HL-60 (cell line): ENCODE data around the gene MRM1.
A peak's percentile ranks its signal among the peaks of the same experiment; 100 is the strongest.

ENCODE experiments used
- DNase-seq, 2 experiments: peaks; one replicate each; pipeline ENCODE4 v3.0.0-alpha.2; 2010 to 2020; ENCODE audit warnings: low read depth in 1 of 2, low spot score in 1 of 2
- H3K27ac ChIP-seq: fragments of 250-450 bp; sonication (Bioruptor Pico); replicated peaks from 2 replicates; pipeline ENCODE4 v1.5.1; 2020; ENCODE audit warnings: mild to moderate bottlenecking, moderate library complexity
- H3K27me3 ChIP-seq: fragments of 250-450 bp; sonication (Bioruptor Pico); 2 replicates; pipeline ENCODE4 v1.5.1; 2021; ENCODE audit warnings: mild to moderate bottlenecking, moderate library complexity; ENCODE audit not compliant: insufficient read depth, poor library complexity, severe bottlenecking
- H3K4me3 ChIP-seq: replicated peaks from 2 replicates; pipeline ENCODE4 v1.5.1; 2011; ENCODE audit warnings: mild to moderate bottlenecking, control low read depth, low read length; ENCODE audit not compliant: insufficient read depth
- CTCF ChIP-seq: IDR thresholded peaks from one replicate; pipeline ENCODE4 v1.5.1; 2011; ENCODE audit warnings: low read length, control low read depth, inconsistent platforms; ENCODE audit not compliant: insufficient read depth
- GABPA ChIP-seq: IDR thresholded peaks from 2 replicates; pipeline ENCODE4 v1.6.1; 2012; ENCODE audit warnings: low read depth
- POLR2AphosphoS5 ChIP-seq: IDR thresholded peaks from 2 replicates; pipeline ENCODE4 v1.6.1; 2012; ENCODE audit warnings: low read depth
- REST ChIP-seq: IDR thresholded peaks from 2 replicates; pipeline ENCODE4 v1.6.1; 2012; ENCODE audit warnings: low read depth; ENCODE audit not compliant: insufficient replicate concordance
- SPI1 ChIP-seq: IDR thresholded peaks from 2 replicates; pipeline ENCODE4 v1.6.1; 2012; ENCODE audit warnings: low read depth, mild to moderate bottlenecking, borderline replicate concordance
- long read RNA-seq: library from polyadenylated mRNA; unstranded; transcript quantifications from one replicate; pipeline ENCODE4 v2.0.0, GENCODE V29; 2020

Gene MRM1, protein sequence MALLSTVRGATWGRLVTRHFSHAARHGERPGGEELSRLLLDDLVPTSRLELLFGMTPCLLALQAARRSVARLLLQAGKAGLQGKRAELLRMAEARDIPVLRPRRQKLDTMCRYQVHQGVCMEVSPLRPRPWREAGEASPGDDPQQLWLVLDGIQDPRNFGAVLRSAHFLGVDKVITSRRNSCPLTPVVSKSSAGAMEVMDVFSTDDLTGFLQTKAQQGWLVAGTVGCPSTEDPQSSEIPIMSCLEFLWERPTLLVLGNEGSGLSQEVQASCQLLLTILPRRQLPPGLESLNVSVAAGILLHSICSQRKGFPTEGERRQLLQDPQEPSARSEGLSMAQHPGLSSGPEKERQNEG
- long read RNA-seq, transcript MRM1-204 (5 exons, 1,857 nt), result major isoform, 82 of 99 reads
- long read RNA-seq, partial matches to known transcripts, result 10 of 99 reads
- long read RNA-seq, other reads (novel, unspliced or antisense), result 7 of 99 reads

GRCh38 chr17:36601303-36602029 is at the start of gene MRM1:
Gene MRM1, plus strand, starts transcription at chr17:36601583. Its CDS starts 228 bp downstream, at chr17:36601811.
- peak; percentile 92 to 94 for DNase-seq

DNA sequence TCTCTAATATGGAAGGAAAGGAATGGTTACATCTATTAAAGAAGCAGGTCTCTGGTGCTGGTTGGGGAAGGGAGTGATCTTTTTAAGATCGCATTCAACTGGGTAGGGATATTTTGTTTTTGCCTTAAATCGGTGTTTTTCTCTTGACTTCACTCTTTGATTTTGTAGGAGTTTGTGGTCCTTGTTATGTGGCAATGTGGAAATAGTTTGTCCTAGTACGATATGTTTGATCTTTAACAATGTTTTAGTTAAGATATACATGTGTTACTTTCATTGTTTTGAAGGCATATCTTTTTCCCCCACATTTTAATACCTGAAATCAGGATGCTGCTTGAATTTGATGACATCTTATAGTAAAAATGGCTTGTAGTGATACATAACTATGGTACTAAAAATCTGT is 47.9 kb upstream of the MRM1 start:
- TF ChIP-seq GABPA, result no peak
- TF ChIP-seq CTCF, result no peak
- TF ChIP-seq REST, result no peak
- TF ChIP-seq POLR2AphosphoS5, result no peak
- no peak for TF ChIP-seq SPI1
- H3K4me3 ChIP-seq, result no peak overlapping the region
- H3K27me3 ChIP-seq, result no peaks in the 10 kb centered on the region
- DNase-seq, result no peak
- no peak overlapping the region for H3K27ac ChIP-seq

More at GRCh38 chr17:36601303-36602029, at the start of gene MRM1:
- Histone ChIP-seq H3K27me3 (no peaks in the 10 kb centered on the region), H3K4me3 (peak within 1 kb of the TSS; percentile 85), H3K27ac (peak within 1 kb of the TSS; percentile 95)
- TF ChIP-seq CTCF, result no peak
- TF ChIP-seq GABPA, result peak; percentile 75
- peak; percentile 25 for TF ChIP-seq REST
- no peak for TF ChIP-seq SPI1
- peak; percentile 81 for TF ChIP-seq POLR2AphosphoS5

- Histone ChIP-seq H3K4me3 (no peak overlapping the region), H3K27ac (no peak overlapping the region), H3K27me3 (no peaks in the 10 kb centered on the region)
- TF ChIP-seq GABPA (no peak), CTCF (no peak), POLR2AphosphoS5 (no peak), REST (no peak), SPI1 (no peak)
- DNase-seq, result no peak
Measured at GRCh38 chr17:36566081-36566480, 35.3 kb upstream of the MRM1 start.
